ENCODE data around the gene OGA. TPM values are rescaled to one million over a fixed set of nuclear protein-coding genes. Genes with fewer than 3 reads are reported as not detected.

The OGA gene
- total and polyA plus RNA-seq, 2 of the 8 experiments (the other 6 are each of a cell fraction or from before 2014, with no cell fraction given), result 31.2 to 107 TPM

GRCh38 chr10:101857802-101858476 is 39.7 kb upstream of the OGA start (continued):
- no peak for TF ChIP-seq CTCF (IDR thresholded peaks at IDR 0.05; ENCODE audit: control extremely low read depth in 1 of 3, insufficient read depth in 1 of 3, low read depth in 1 of 3, low read length in 3 of 3)
- no peak for TF ChIP-seq CTBP2 (IDR thresholded peaks at IDR 0.05; ENCODE audit: borderline replicate concordance, insufficient read depth, insufficient read length, low read length)
- no peak for TF ChIP-seq ASH2L (IDR thresholded peaks at IDR 0.05; ENCODE audit: low read length)
- no peak for TF ChIP-seq SP1 (IDR thresholded peaks at IDR 0.05; ENCODE audit: low read depth, low read length)
- no peak for TF ChIP-seq EP300 (IDR thresholded peaks at IDR 0.05; ENCODE audit: borderline replicate concordance in 1 of 2, low read depth in 2 of 2, low read length in 2 of 2)
- no peak for TF ChIP-seq FOSL1 (IDR thresholded peaks at IDR 0.05; ENCODE audit: insufficient read depth, low read depth, low read length)

All from H1 (cell line).